HG03280 (cell line): ENCODE measurements around the gene CHST11.

Experiments
- ATAC-seq: cut with Tn5 transposase; IDR thresholded peaks from one replicate; pipeline ENCODE4 v1.9.1; 2021; ENCODE audit warnings: mild to moderate bottlenecking, moderate library complexity; ENCODE audit not compliant: unreplicated experiment

The CHST11 gene

GRCh38 chr12:104624529-104624928, 167.8 kb downstream of the CHST11 start:
- ATAC-seq, result no peak

GRCh38 chr12:104626069-104626837, 169.5 kb downstream of the CHST11 start:
- no peak for ATAC-seq

GRCh38 chr12:104627231-104627989, 170.7 kb downstream of the CHST11 start:
- no peak for ATAC-seq

- ATAC-seq, result no peak
These were observed 171.5 kb downstream of the CHST11 start for GRCh38 chr12:104627990-104628830.

- no peak for ATAC-seq
These were observed 172.0 kb downstream of the CHST11 start for GRCh38 chr12:104628831-104629135.

GRCh38 chr12:104630230-104630670, 173.5 kb downstream of the CHST11 start:
- no peak for ATAC-seq

GRCh38 chr12:104631867-104632266, 175.1 kb downstream of the CHST11 start:
- ATAC-seq, result no peak

- no peak for ATAC-seq
These were observed 176.0 kb downstream of the CHST11 start for GRCh38 chr12:104632724-104633201.

- ATAC-seq, result no peak
These were observed 177.3 kb downstream of the CHST11 start for GRCh38 chr12:104634044-104634443.

GRCh38 chr12:104634852-104635251, 178.1 kb downstream of the CHST11 start:
- no peak for ATAC-seq

GRCh38 chr12:104635607-104636343, 179.0 kb downstream of the CHST11 start:
- ATAC-seq, result no peak

- no peak for ATAC-seq
These were observed 179.7 kb downstream of the CHST11 start for GRCh38 chr12:104636496-104636895.

GRCh38 chr12:104637604-104638003, 180.9 kb downstream of the CHST11 start:
- ATAC-seq, result no peak

- no peak for ATAC-seq
These were observed 181.6 kb downstream of the CHST11 start for GRCh38 chr12:104638218-104638850.

- ATAC-seq, result no peak
These were observed 182.1 kb downstream of the CHST11 start for GRCh38 chr12:104638851-104639240.

- ATAC-seq, result no peak
These were observed 184.2 kb downstream of the CHST11 start for GRCh38 chr12:104640956-104641355.

GRCh38 chr12:104641862-104642261, 185.1 kb downstream of the CHST11 start:
- peak; percentile 95 for ATAC-seq

GRCh38 chr12:104643093-104643818, 186.5 kb downstream of the CHST11 start:
- ATAC-seq, result peak; percentile 28
